H9 (cell line): ENCODE results near the gene KCTD21. TPM values are rescaled to one million over a fixed set of nuclear protein-coding genes. Genes with fewer than 3 reads are reported as not detected.

Source experiments
- DNase-seq: peaks from one replicate; pipeline ENCODE4 v3.0.0-alpha.2; 2017
- H2AFZ ChIP-seq: one replicate; pipeline ENCODE4 v1.6.1; 2013; ENCODE audit warnings: mild to moderate bottlenecking, low read length, control low read depth, moderate library complexity
- H2AK5ac ChIP-seq: 2 replicates; pipeline ENCODE4 v1.6.1; 2013; ENCODE audit warnings: low read length, control low read depth, mixed read lengths; ENCODE audit not compliant: insufficient read length
- H2BK120ac ChIP-seq: one replicate; pipeline ENCODE4 v1.6.1; 2013; ENCODE audit warnings: low read depth, mild to moderate bottlenecking, low read length, control low read depth, inconsistent platforms; ENCODE audit not compliant: poor library complexity, severe bottlenecking
- H2BK12ac ChIP-seq: 2 replicates; pipeline ENCODE4 v1.6.1; 2013; ENCODE audit warnings: low read length, control low read depth, mixed read lengths, low read depth; ENCODE audit not compliant: insufficient read length
- H2BK15ac ChIP-seq: 2 replicates; pipeline ENCODE4 v1.6.1; 2013; ENCODE audit warnings: low read depth, low read length, control low read depth
- H2BK20ac ChIP-seq: one replicate; pipeline ENCODE4 v1.6.1; 2013; ENCODE audit warnings: low read depth, mild to moderate bottlenecking, low read length, control low read depth, inconsistent platforms; ENCODE audit not compliant: poor library complexity, severe bottlenecking
- H2BK5ac ChIP-seq: 2 replicates; pipeline ENCODE4 v1.6.1; 2013; ENCODE audit warnings: low read length, control low read depth, mixed read lengths; ENCODE audit not compliant: insufficient read length
- H3K14ac ChIP-seq: 2 replicates; pipeline ENCODE4 v1.6.1; 2013; ENCODE audit warnings: low read length, control low read depth; ENCODE audit not compliant: insufficient read depth
- H3K18ac ChIP-seq: 2 replicates; pipeline ENCODE4 v1.6.1; 2013; ENCODE audit warnings: low read depth, mild to moderate bottlenecking, mixed read lengths, low read length, control low read depth; ENCODE audit not compliant: insufficient read length
- H3K23ac ChIP-seq: 2 replicates; pipeline ENCODE4 v1.6.1; 2013; ENCODE audit warnings: low read length, control low read depth, mixed read lengths, low read depth; ENCODE audit not compliant: insufficient read length
- H3K23me2 ChIP-seq: 2 replicates; pipeline ENCODE4 v1.6.1; 2013; ENCODE audit warnings: low read depth, mild to moderate bottlenecking, mixed read lengths, low read length, control low read depth; ENCODE audit not compliant: insufficient read length, poor library complexity, severe bottlenecking
- H3K27ac ChIP-seq: 2 replicates; pipeline ENCODE4 v1.5.1; 2013; ENCODE audit warnings: low read length, control low read depth, mixed read lengths, low read depth; ENCODE audit not compliant: insufficient read length
- H3K27me3 ChIP-seq: 2 replicates; pipeline ENCODE4 v1.6.1; 2013; ENCODE audit warnings: low read length, control low read depth, inconsistent platforms; ENCODE audit not compliant: insufficient read depth
- H3K4ac ChIP-seq: 2 replicates; pipeline ENCODE4 v1.6.1; 2013; ENCODE audit warnings: low read depth, mild to moderate bottlenecking, control low read depth, inconsistent platforms, low read length, moderate library complexity
- H3K4me1 ChIP-seq: 2 replicates; pipeline ENCODE4 v1.6.1; 2013; ENCODE audit warnings: low read length, control low read depth, inconsistent platforms; ENCODE audit not compliant: insufficient read depth
- H3K4me2 ChIP-seq: 2 replicates; pipeline ENCODE4 v1.6.1; 2013; ENCODE audit warnings: low read length, control low read depth, mixed read lengths; ENCODE audit not compliant: insufficient read length, insufficient read depth
- H3K56ac ChIP-seq: 2 replicates; pipeline ENCODE4 v1.6.1; 2013; ENCODE audit warnings: low read depth, mild to moderate bottlenecking, mixed read lengths, low read length, control low read depth; ENCODE audit not compliant: insufficient read length
- H3K79me1 ChIP-seq: 2 replicates; pipeline ENCODE4 v1.6.1; 2013; ENCODE audit warnings: low read depth, mild to moderate bottlenecking, moderate library complexity, low read length, control low read depth, inconsistent platforms; ENCODE audit not compliant: insufficient read depth, poor library complexity, severe bottlenecking
- H3K79me2 ChIP-seq: 2 replicates; pipeline ENCODE4 v1.6.1; 2013; ENCODE audit warnings: low read length, control low read depth, inconsistent platforms; ENCODE audit not compliant: insufficient read depth
- H3K9ac ChIP-seq: 2 replicates; pipeline ENCODE4 v1.6.1; 2013; ENCODE audit warnings: low read length, control low read depth, mixed read lengths; ENCODE audit not compliant: insufficient read length; ENCODE audit errors: extremely low read depth
- H3K9me3 ChIP-seq: one replicate; pipeline ENCODE4 v1.6.1; 2013; ENCODE audit warnings: low read depth, low read length, inconsistent platforms; ENCODE audit not compliant: control insufficient read depth
- H3T11ph ChIP-seq: one replicate; pipeline ENCODE4 v1.6.1; 2013; ENCODE audit warnings: mild to moderate bottlenecking, low read length, control low read depth, inconsistent platforms
- H4K20me1 ChIP-seq: one replicate; pipeline ENCODE4 v1.6.1; 2013; ENCODE audit not compliant: control insufficient read depth, insufficient read length, insufficient read depth
- H4K5ac ChIP-seq: 2 replicates; pipeline ENCODE4 v1.6.1; 2013; ENCODE audit warnings: low read depth, mild to moderate bottlenecking, mixed read lengths, low read length, control low read depth; ENCODE audit not compliant: insufficient read length
- H4K8ac ChIP-seq: replicated peaks from 2 replicates; pipeline ENCODE4 v1.6.1; 2013; ENCODE audit warnings: low read length, control low read depth, mixed read lengths, low read depth; ENCODE audit not compliant: insufficient read length
- H4K91ac ChIP-seq: 2 replicates; pipeline ENCODE4 v1.6.1; 2013; ENCODE audit warnings: low read depth, mild to moderate bottlenecking, moderate library complexity, mixed read lengths, low read length, control low read depth; ENCODE audit not compliant: insufficient read length
- H3K27ac Mint-ChIP-seq, 3 experiments: 2 replicates in 2 of 3; 3 replicates in 1 of 3; pipeline ENCODE4 v1.8.0; 2020 to 2021; ENCODE audit warnings: mixed read lengths in 3 of 3, mild to moderate bottlenecking in 1 of 3, moderate library complexity in 1 of 3
- H3K27me3 Mint-ChIP-seq: 2 replicates; pipeline ENCODE4 v1.8.0; 2021; ENCODE audit warnings: low read depth, mild to moderate bottlenecking, moderate library complexity, mixed read lengths
- H3K36me3 Mint-ChIP-seq, 3 experiments: 2 replicates in 2 of 3; 3 replicates in 1 of 3; pipeline ENCODE4 v1.8.0; 2020 to 2021; ENCODE audit warnings: low read depth in 3 of 3, mixed read lengths in 3 of 3; ENCODE audit not compliant: insufficient read depth in 1 of 3
- H3K4me1 Mint-ChIP-seq, 2 experiments: 2 replicates each; pipeline ENCODE4 v1.8.0; 2020; ENCODE audit warnings: mixed read lengths in 2 of 2
- H3K4me3 Mint-ChIP-seq, 2 experiments: 2 replicates in 1 of 2; 3 replicates in 1 of 2; pipeline ENCODE4 v1.8.0; 2020 to 2021; ENCODE audit warnings: mild to moderate bottlenecking in 2 of 2, mixed read lengths in 2 of 2, moderate library complexity in 1 of 2
- H3K9me3 Mint-ChIP-seq, 2 experiments: 2 replicates in 1 of 2; 3 replicates in 1 of 2; pipeline ENCODE4 v1.8.0; 2020; ENCODE audit warnings: mild to moderate bottlenecking in 2 of 2, mixed read lengths in 2 of 2, moderate library complexity in 1 of 2
- CTCF ChIP-seq: fragments of 200-600 bp; sonication (generic); conservative IDR thresholded peaks from 3 replicates; pipeline ENCODE4 v1.8.0; 2021; ENCODE audit warnings: antibody characterized with exemption, mild to moderate bottlenecking
- WGBS: extraction: QIAGEN DNeasy Blood & Tissue Kit; methylation state at CpG from one replicate; pipeline ENCODE4 v1.1.7; 2013; ENCODE audit warnings: missing lambda C conversion rate, low lambda C conversion rate, mixed read lengths; ENCODE audit not compliant: insufficient read length; ENCODE audit errors: extremely low coverage; 5-methylcytosine and 5-hydroxymethylcytosine counted together
- total RNA-seq: library from RNA; stranded (reverse); gene quantifications from 2 replicates; pipeline ENCODE4 v1.2.1, GENCODE V29; 2021

KCTD21 gene
- total RNA-seq, 1 experiment from 2014 or later, result 4.0 TPM

- Histone ChIP-seq H4K20me1 (no peaks in the 10 kb centered on the region), H3K56ac (no peak overlapping the region), H3K79me1 (no peaks in the 10 kb centered on the region), H3K23me2 (no peaks in the 10 kb centered on the region), H2BK120ac (no peak overlapping the region), H2BK12ac (no peak overlapping the region), H3K4me1 (no peaks in the 10 kb centered on the region), H3K79me2 (no peaks in the 10 kb centered on the region), H2BK5ac (no peak overlapping the region), H3K14ac (no peak overlapping the region), H3K4me2 (no peak overlapping the region), H3K23ac (no peak overlapping the region), H3K9me3 (no peaks in the 10 kb centered on the region), H4K5ac (no peak overlapping the region), H4K91ac (no peak overlapping the region), H4K8ac (no peak overlapping the region), H3K18ac (no peak overlapping the region), H3K27ac (no peak overlapping the region), H3T11ph (no peak overlapping the region), H3K4ac (no peak overlapping the region), H3K9ac (no peak overlapping the region), H2AK5ac (no peak overlapping the region), H2AFZ (no peak overlapping the region), H3K27me3 (no peaks in the 10 kb centered on the region), H2BK20ac (no peak overlapping the region), H2BK15ac (no peak overlapping the region)
- H3K4me1 Mint-ChIP-seq, result peaks cover 8 to 14% of the 10 kb centered on the region in 2 experiments
- H3K36me3 Mint-ChIP-seq, result peaks cover 0 to 10% (median 0%) of the 10 kb centered on the region in 3 experiments; a peak in 4 of 7 replicates
- TF ChIP-seq CTCF, result no peak
- no peak for DNase-seq
- no CpG with 5 or more reads among the region's 9 CpGs for WGBS
- H3K27ac Mint-ChIP-seq, result peak overlapping the region in 1 of 3 experiments; percentile 5; a peak in 1 of 7 replicates
- H3K9me3 Mint-ChIP-seq, result no peaks in the 10 kb centered on the region
- H3K27me3 Mint-ChIP-seq, result no peaks in the 10 kb centered on the region
- H3K4me3 Mint-ChIP-seq, result no peak overlapping the region
These were observed 12.8 kb upstream of the KCTD21 start for GRCh38 chr11:78201096-78201818.
